HCT116 (cell line): ENCODE data around the gene ZBTB39. TPM values are rescaled to one million over a fixed set of nuclear protein-coding genes. Genes with fewer than 3 reads are reported as not detected.
"Not testable (repeated sequence)": the region's sequence is repeated elsewhere in the genome, so short reads cannot be mapped to it uniquely, and the experiment has no call there.

Experiments used
- ATAC-seq: fragments of 200-7000 bp; cut with Tn5 transposase; 2 replicates; pipeline ENCODE4 v1.9.1; 2020; ENCODE audit warnings: mild to moderate bottlenecking, moderate library complexity
- BruUV-seq: library from RNA; stranded (reverse); fragments of 400-500 nt; replicated peaks from 2 replicates; lab custom pipeline; 2021; lab: Mats Ljungman, UMichigan
- CTCF ChIA-PET: fragments of 300-600 bp; sonication (Branson Sonifier 250); formaldehyde crosslinking; loops from one replicate; lab custom pipeline; 2021; ENCODE audit warnings: antibody characterized with exemption; lab: Charles Lee
- POLR2A ChIA-PET: fragments of 300-600, 350-600 bp; sonication (Branson Sonifier 250); formaldehyde crosslinking; loops from one replicate; lab custom pipeline; 2021; ENCODE audit warnings: antibody characterized with exemption; lab: Charles Lee
- RAD21 ChIA-PET, 2 experiments: fragments of 300-600 bp; sonication (Branson Sonifier 250); formaldehyde crosslinking; loops; one replicate each; lab custom pipeline; 2023; ENCODE audit warnings: low total read pairs in 2 of 2; ENCODE audit not compliant: uncharacterized antibody in 2 of 2, unreplicated experiment in 2 of 2, low non-redundant PET in 1 of 2; lab: Charles Lee
- DNase-seq: peaks from one replicate; pipeline ENCODE4 v3.0.0-alpha.2; 2010; ENCODE audit warnings: low read depth, low spot score
- H2AFZ ChIP-seq: fragments of 200-600 bp; shearing (Covaris generic), sonication (generic); 2 replicates; pipeline ENCODE4 v1.6.1; 2017; ENCODE audit warnings: low read depth, mixed run types, mixed read lengths, antibody characterized with exemption, low read length; ENCODE audit not compliant: poor library complexity, severe bottlenecking
- H3K27ac ChIP-seq: 2 replicates; pipeline ENCODE4 v1.5.1; 2012; ENCODE audit warnings: low read depth, low read length
- H3K27me3 ChIP-seq: fragments of 200-600 bp; sonication (generic); 2 replicates; pipeline ENCODE4 v1.6.1; 2016; ENCODE audit warnings: mixed run types, low read length, mixed read lengths; ENCODE audit not compliant: insufficient read depth
- H3K36me3 ChIP-seq, 2 experiments: fragments of 200-500 bp in 1 of 2; fragments of 200-600 bp in 1 of 2; sonication (Bioruptor generic) in 1 of 2; sonication (generic) in 1 of 2; 2 replicates each; pipeline versions ENCODE4 v1.5.1 to v1.6.1; 2014 to 2016; ENCODE audit warnings: low read length in 2 of 2, inconsistent platforms in 1 of 2, mixed read lengths in 1 of 2, mixed run types in 1 of 2; ENCODE audit not compliant: insufficient read depth in 2 of 2, control insufficient read depth in 1 of 2
- H3K4me1 ChIP-seq, 2 experiments: fragments of 200-600 bp in 1 of 2; sonication (generic) in 1 of 2; 2 replicates each; pipeline versions ENCODE4 v1.5.1 to v1.6.1; 2012 to 2017; ENCODE audit warnings: low read length in 2 of 2, inconsistent platforms in 1 of 2, mild to moderate bottlenecking in 1 of 2, mixed read lengths in 1 of 2, mixed run types in 1 of 2, moderate library complexity in 1 of 2; ENCODE audit not compliant: insufficient read depth in 2 of 2, control insufficient read depth in 1 of 2
- H3K4me2 ChIP-seq: fragments of 200-600 bp; sonication (generic); 2 replicates; pipeline ENCODE4 v1.6.1; 2017; ENCODE audit warnings: mixed run types, low read length, mixed read lengths
- H3K4me3 ChIP-seq, 2 experiments: fragments of 200-600 bp in 1 of 2; sonication (generic) in 1 of 2; replicated peaks in 1 of 2; 2 replicates each; pipeline ENCODE4 v1.5.1; 2011 to 2016; ENCODE audit warnings: low read length in 2 of 2, control low read depth in 1 of 2, low read depth in 1 of 2, mild to moderate bottlenecking in 1 of 2, mixed read lengths in 1 of 2, mixed run types in 1 of 2
- H3K79me2 ChIP-seq: fragments of 200-600 bp; sonication (generic); 2 replicates; pipeline ENCODE4 v1.6.1; 2017; ENCODE audit warnings: mild to moderate bottlenecking, mixed run types, low read length, moderate library complexity, mixed read lengths; ENCODE audit not compliant: insufficient read depth
- H3K9ac ChIP-seq: fragments of 200-600 bp; sonication (generic); 2 replicates; pipeline ENCODE4 v1.6.1; 2016; ENCODE audit warnings: low read length, mixed read lengths
- H3K9me2 ChIP-seq: fragments of 200-600 bp; sonication (generic), shearing (Covaris generic); 2 replicates; pipeline ENCODE4 v1.6.1; 2017; ENCODE audit warnings: mixed run types, mild to moderate bottlenecking, moderate library complexity; ENCODE audit not compliant: insufficient read depth
- H3K9me3 ChIP-seq, 2 experiments: fragments of 200-500 bp in 1 of 2; fragments of 200-600 bp in 1 of 2; sonication (Bioruptor generic) in 1 of 2; sonication (generic) in 1 of 2; 2 replicates each; pipeline ENCODE4 v1.6.1; 2014 to 2017; ENCODE audit warnings: low read length in 2 of 2, mixed read lengths in 2 of 2, inconsistent platforms in 1 of 2, low read depth in 1 of 2, mild to moderate bottlenecking in 1 of 2, mixed run types in 1 of 2, moderate library complexity in 1 of 2; ENCODE audit not compliant: control insufficient read depth in 1 of 2, insufficient read depth in 1 of 2
- H4K20me1 ChIP-seq: fragments of 200-600 bp; sonication (generic), shearing (Covaris generic); 2 replicates; pipeline ENCODE4 v1.6.1; 2017; ENCODE audit warnings: mixed run types, mild to moderate bottlenecking, moderate library complexity; ENCODE audit not compliant: insufficient read depth
- CEBPB ChIP-seq: IDR thresholded peaks from 2 replicates; pipeline ENCODE4 v1.6.1; 2012; ENCODE audit warnings: low read depth
- intact Hi-C: fragments of 100-400 bp; cut with micrococcal nuclease; formaldehyde crosslinking; loops from 2 replicates; pipeline ENCODE4 v1.10.0; 2022
- total RNA-seq: library from RNA; stranded (reverse); gene quantifications from one replicate; pipeline ENCODE4 v1.2.1, GENCODE V29; 2021; ENCODE audit not compliant: unreplicated experiment

The ZBTB39 gene
- total RNA-seq, 1 experiment from 2014 or later: 12.3 TPM

- TF ChIP-seq CEBPB: no peak
Observed at GRCh38 chr12:56978397-56979138, 27.8 kb downstream of the ZBTB39 start (continued).

- BruUV-seq, H3K9me2 ChIP-seq, H3K4me1 ChIP-seq, H2AFZ ChIP-seq, CTCF ChIA-PET, RAD21 ChIA-PET, H3K4me3 ChIP-seq, H3K9ac ChIP-seq, H3K27me3 ChIP-seq, H3K4me2 ChIP-seq, intact Hi-C loops, H3K9me3 ChIP-seq, DNase-seq, ATAC-seq, H3K79me2 ChIP-seq, H3K27ac ChIP-seq, H3K36me3 ChIP-seq, H4K20me1 ChIP-seq, POLR2A ChIA-PET: not testable (repeated sequence)
Observed at GRCh38 chr12:56977361-56977760, 29.0 kb downstream of the ZBTB39 start.

GRCh38 chr12:56974224-56974623 lies 32.1 kb downstream of the ZBTB39 start:
- H3K27ac ChIP-seq, DNase-seq, intact Hi-C loops, H4K20me1 ChIP-seq, H3K4me3 ChIP-seq, H3K27me3 ChIP-seq, CTCF ChIA-PET, BruUV-seq, H3K9ac ChIP-seq, H3K4me1 ChIP-seq, H3K9me3 ChIP-seq, H3K36me3 ChIP-seq, RAD21 ChIA-PET, POLR2A ChIA-PET, H3K4me2 ChIP-seq, H3K9me2 ChIP-seq, ATAC-seq, H3K79me2 ChIP-seq, H2AFZ ChIP-seq: not testable (repeated sequence)

- BruUV-seq: not testable (repeated sequence)
Observed at GRCh38 chr12:56968910-56969309, 37.4 kb downstream of the ZBTB39 start.

GRCh38 chr12:56965997-56966642 lies 40.2 kb downstream of the ZBTB39 start:
- H3K79me2 ChIP-seq, H3K27ac ChIP-seq, H3K9ac ChIP-seq, POLR2A ChIA-PET, RAD21 ChIA-PET, H3K4me2 ChIP-seq, H3K9me2 ChIP-seq, BruUV-seq, H3K4me3 ChIP-seq, intact Hi-C loops, H4K20me1 ChIP-seq, H3K36me3 ChIP-seq, CTCF ChIA-PET, DNase-seq, H3K4me1 ChIP-seq, H3K9me3 ChIP-seq, ATAC-seq, H3K27me3 ChIP-seq, H2AFZ ChIP-seq: not testable (repeated sequence)

More at GRCh38 chr12:56968910-56969309, 37.4 kb downstream of the ZBTB39 start:
- H2AFZ ChIP-seq, intact Hi-C loops, H3K4me1 ChIP-seq, H3K27me3 ChIP-seq, H3K9ac ChIP-seq, H4K20me1 ChIP-seq, H3K79me2 ChIP-seq, H3K36me3 ChIP-seq, POLR2A ChIA-PET, H3K9me3 ChIP-seq, CTCF ChIA-PET, RAD21 ChIA-PET, H3K4me3 ChIP-seq, H3K4me2 ChIP-seq, ATAC-seq, H3K27ac ChIP-seq, H3K9me2 ChIP-seq, DNase-seq: not testable (repeated sequence)
